BLaER1 treated with 17β-estradiol and CSF1 and Interleukin-3, amounts not matched to agents 10 nM and 100 nM (cell line): ENCODE data around the gene AGR2.

Source experiments
- H3K27ac ChIP-seq, 11 experiments: shearing (Covaris generic); formaldehyde crosslinking; 2 replicates each; pipeline ENCODE4 v1.8.1; 2022
- H3K27me3 ChIP-seq, 11 experiments: shearing (Covaris generic); formaldehyde crosslinking; 2 replicates each; pipeline ENCODE4 v1.8.1; 2022
- H3K36me3 ChIP-seq, 11 experiments: shearing (Covaris generic); formaldehyde crosslinking; 2 replicates each; pipeline ENCODE4 v1.8.1; 2022
- H3K4me1 ChIP-seq, 10 experiments: shearing (Covaris generic); formaldehyde crosslinking; 2 replicates each; pipeline ENCODE4 v1.8.1; 2022
- H3K4me2 ChIP-seq, 11 experiments: shearing (Covaris generic); formaldehyde crosslinking; 2 replicates each; pipeline ENCODE4 v1.8.1; 2022
- H3K4me3 ChIP-seq, 10 experiments: shearing (Covaris generic); formaldehyde crosslinking; 2 replicates each; pipeline ENCODE4 v1.8.1; 2022
- H3K9ac ChIP-seq, 11 experiments: shearing (Covaris generic); formaldehyde crosslinking; 2 replicates each; pipeline ENCODE4 v1.8.1; 2022
- H3K9me3 ChIP-seq, 11 experiments: shearing (Covaris generic); formaldehyde crosslinking; replicated peaks in 1 of 11; 2 replicates each; pipeline ENCODE4 v1.8.1; 2022
- H4K20me1 ChIP-seq, 11 experiments: shearing (Covaris generic); formaldehyde crosslinking; 2 replicates each; pipeline ENCODE4 v1.8.1; 2022
- Cebpa-rat ChIP-seq, 11 experiments: shearing (Covaris generic); IDR thresholded peaks; 2 replicates each; pipeline ENCODE4 v1.8.1; 2022

AGR2 gene

DNA sequence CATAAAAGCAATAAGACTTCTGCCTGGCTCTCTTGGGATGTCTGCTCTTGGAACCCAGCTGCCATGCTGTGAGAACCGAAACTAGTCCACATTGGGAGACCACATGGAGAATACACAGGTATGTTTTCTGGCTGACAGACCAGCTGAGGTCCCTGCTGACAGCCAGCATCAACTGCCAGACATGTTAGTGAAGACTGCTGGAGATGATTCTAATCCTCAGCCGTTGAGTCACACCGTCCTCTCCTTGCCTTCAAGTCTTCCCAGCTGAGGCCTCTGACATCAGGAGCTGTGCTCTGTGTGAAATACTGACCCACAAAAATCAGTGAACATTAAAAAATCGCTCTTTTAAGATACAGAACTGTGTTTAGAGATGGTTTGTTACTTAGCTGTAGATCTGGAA, 36.9 kb upstream of the AGR2 start:
- Histone ChIP-seq H3K27ac (no peak overlapping the region), H3K4me3 (no peak overlapping the region), H3K4me2 (no peak overlapping the region), H4K20me1 (no peaks in the 10 kb centered on the region), H3K9me3 (no peaks in the 10 kb centered on the region), H3K9ac (no peak overlapping the region), H3K27me3 (no peaks in the 10 kb centered on the region), H3K36me3 (no peaks in the 10 kb centered on the region), H3K4me1 (no peaks in the 10 kb centered on the region; a peak in 1 of 20 replicates)
- TF ChIP-seq Cebpa-rat (IDR thresholded peaks at IDR 0.05), result no peak

GRCh38 chr7:16840094-16840493, 35.3 kb upstream of the AGR2 start:
- Histone ChIP-seq H3K4me2 (no peak overlapping the region), H3K36me3 (no peaks in the 10 kb centered on the region), H3K27ac (no peak overlapping the region), H3K4me3 (no peak overlapping the region), H3K27me3 (no peaks in the 10 kb centered on the region), H3K9ac (no peak overlapping the region), H3K9me3 (no peaks in the 10 kb centered on the region), H4K20me1 (no peaks in the 10 kb centered on the region), H3K4me1 (no peaks in the 10 kb centered on the region; a peak in 1 of 20 replicates)
- no peak for TF ChIP-seq Cebpa-rat (IDR thresholded peaks at IDR 0.05)

DNA sequence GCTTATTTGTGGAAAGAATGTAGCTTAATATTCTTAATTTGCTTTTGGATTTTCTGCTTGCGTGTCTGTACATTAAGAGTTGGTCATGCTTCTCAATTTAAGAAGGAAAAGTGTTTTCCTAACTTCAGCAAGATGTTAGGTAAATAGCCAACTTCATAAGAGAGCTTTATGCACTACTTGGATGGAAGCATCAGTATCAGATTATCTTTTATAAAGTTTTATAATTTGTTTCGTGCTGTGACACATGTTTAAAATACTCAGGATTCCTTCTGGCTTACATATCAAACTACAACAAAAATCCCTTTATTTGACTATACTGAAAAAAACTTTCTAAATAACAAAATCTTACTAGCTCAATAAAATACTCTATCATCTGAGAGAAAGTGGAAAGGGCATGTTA, 34.8 kb upstream of the AGR2 start:
- Histone ChIP-seq H3K4me1 (no peaks in the 10 kb centered on the region; a peak in 1 of 20 replicates), H4K20me1 (no peaks in the 10 kb centered on the region), H3K4me3 (no peak overlapping the region), H3K9me3 (no peaks in the 10 kb centered on the region), H3K27ac (no peak overlapping the region), H3K27me3 (no peaks in the 10 kb centered on the region), H3K4me2 (no peak overlapping the region), H3K9ac (no peak overlapping the region), H3K36me3 (no peaks in the 10 kb centered on the region)
- no peak for TF ChIP-seq Cebpa-rat (IDR thresholded peaks at IDR 0.05)

DNA sequence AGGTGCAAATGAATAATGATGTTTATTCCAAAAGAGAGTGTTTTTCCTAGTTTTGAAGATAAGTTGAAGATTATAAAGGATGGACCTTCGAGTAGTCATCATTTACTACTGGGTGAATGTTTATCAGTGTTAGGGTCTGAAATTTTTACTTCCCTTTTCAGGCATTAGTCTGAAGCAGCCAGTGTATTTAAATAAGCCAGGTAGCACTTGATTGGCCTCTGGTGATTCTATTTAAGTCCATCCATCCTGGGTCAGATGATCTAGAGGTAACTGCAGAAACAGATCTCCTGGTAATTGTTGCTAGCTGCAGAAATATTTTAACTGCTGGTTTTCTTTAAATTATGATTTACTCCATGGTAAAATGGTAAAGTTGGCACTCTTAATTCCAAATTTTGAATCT, 34.1 kb upstream of the AGR2 start:
- Histone ChIP-seq H4K20me1 (no peaks in the 10 kb centered on the region), H3K36me3 (no peaks in the 10 kb centered on the region), H3K4me1 (no peaks in the 10 kb centered on the region; a peak in 1 of 20 replicates), H3K4me3 (no peak overlapping the region), H3K9me3 (no peaks in the 10 kb centered on the region), H3K27ac (no peak overlapping the region), H3K4me2 (no peak overlapping the region), H3K9ac (no peak overlapping the region), H3K27me3 (no peaks in the 10 kb centered on the region)
- TF ChIP-seq Cebpa-rat (IDR thresholded peaks at IDR 0.05), result no peak

DNA sequence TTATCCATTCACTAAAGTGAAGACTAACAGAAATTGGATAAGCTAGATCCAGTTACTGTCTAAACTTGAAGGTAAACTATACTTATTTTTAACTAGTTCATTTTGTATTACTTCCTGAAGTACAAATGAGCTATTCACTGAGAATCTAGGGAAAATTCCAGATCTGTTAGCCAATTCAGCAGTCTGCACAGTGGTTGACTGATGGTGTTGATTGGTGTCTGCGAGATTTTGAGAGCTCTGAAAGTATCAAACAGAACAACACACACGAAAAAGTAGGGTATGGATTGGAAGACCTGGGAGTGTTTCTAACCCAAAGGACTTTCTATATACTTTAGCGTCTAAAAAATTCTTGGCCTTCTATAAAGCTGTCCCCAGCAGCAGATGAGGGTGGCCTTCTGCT, 33.6 kb upstream of the AGR2 start:
- H3K36me3 ChIP-seq, result no peaks in the 10 kb centered on the region
- no peak overlapping the region for H3K27ac ChIP-seq
- H3K9me3 ChIP-seq, result no peaks in the 10 kb centered on the region
- no peak for TF ChIP-seq Cebpa-rat (IDR thresholded peaks at IDR 0.05)
- no peaks in the 10 kb centered on the region for H4K20me1 ChIP-seq
- H3K4me3 ChIP-seq, result no peak overlapping the region
- H3K4me1 ChIP-seq, result no peaks in the 10 kb centered on the region
- H3K4me2 ChIP-seq, result no peak overlapping the region
- H3K27me3 ChIP-seq, result no peaks in the 10 kb centered on the region
- H3K9ac ChIP-seq, result no peak overlapping the region

DNA sequence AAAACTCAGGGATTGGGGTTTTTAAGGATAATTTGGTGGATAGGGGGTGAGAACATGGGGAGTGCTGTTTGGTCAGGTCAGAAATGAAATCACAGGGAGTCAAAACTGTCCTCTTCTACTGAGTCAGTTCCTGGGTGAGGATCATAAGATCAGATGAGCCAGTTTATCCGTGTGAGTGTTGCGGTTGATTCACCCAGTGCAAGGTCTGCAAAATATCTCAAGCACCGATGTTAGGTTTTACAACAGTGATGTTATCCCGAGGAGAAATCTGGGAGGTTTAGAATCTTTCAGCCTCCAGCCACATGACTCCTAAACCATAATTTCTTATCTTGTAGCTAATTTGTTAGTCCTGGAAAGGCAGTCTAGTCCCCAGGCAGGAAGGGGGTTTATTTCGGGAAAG, 31.7 kb upstream of the AGR2 start:
- no peaks in the 10 kb centered on the region for H4K20me1 ChIP-seq
- H3K4me3 ChIP-seq, result no peak overlapping the region
- H3K9me3 ChIP-seq, result no peaks in the 10 kb centered on the region
- H3K9ac ChIP-seq, result no peak overlapping the region
- H3K36me3 ChIP-seq, result no peaks in the 10 kb centered on the region
- H3K27me3 ChIP-seq, result no peaks in the 10 kb centered on the region
- H3K4me2 ChIP-seq, result no peak overlapping the region
- no peak overlapping the region for H3K27ac ChIP-seq
- no peak for TF ChIP-seq Cebpa-rat (IDR thresholded peaks at IDR 0.05)
- H3K4me1 ChIP-seq, result no peaks in the 10 kb centered on the region

DNA sequence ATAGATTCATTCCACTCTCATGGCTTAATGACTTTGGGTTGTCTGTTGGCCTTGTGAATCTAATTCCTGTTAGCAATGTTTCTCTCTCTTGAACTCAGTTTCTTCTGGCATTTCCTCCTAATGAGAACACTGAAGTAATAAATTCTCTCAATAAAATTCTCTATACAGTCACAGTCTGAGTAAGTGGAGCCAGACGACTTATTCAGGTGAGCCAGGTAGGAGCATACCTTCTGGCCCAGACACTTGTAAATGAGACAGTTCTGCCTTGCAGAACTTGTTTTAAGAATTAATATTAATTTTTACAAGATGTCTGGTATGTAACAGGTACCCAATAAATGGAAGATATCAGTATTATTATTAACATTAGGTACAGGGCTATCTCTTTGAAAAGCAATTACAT, 28.6 kb upstream of the AGR2 start:
- no peak overlapping the region for H3K4me3 ChIP-seq
- H3K36me3 ChIP-seq, result no peaks in the 10 kb centered on the region
- H3K9me3 ChIP-seq, result peaks cover 0 to 9% (median 0%) of the 10 kb centered on the region in 11 experiments; a peak in 3 of 22 replicates
- no peak overlapping the region for H3K9ac ChIP-seq
- TF ChIP-seq Cebpa-rat (IDR thresholded peaks at IDR 0.05), result no peak
- no peaks in the 10 kb centered on the region for H3K4me1 ChIP-seq
- no peaks in the 10 kb centered on the region for H4K20me1 ChIP-seq
- H3K27me3 ChIP-seq, result no peaks in the 10 kb centered on the region
- no peak overlapping the region for H3K27ac ChIP-seq
- H3K4me2 ChIP-seq, result no peak overlapping the region

DNA sequence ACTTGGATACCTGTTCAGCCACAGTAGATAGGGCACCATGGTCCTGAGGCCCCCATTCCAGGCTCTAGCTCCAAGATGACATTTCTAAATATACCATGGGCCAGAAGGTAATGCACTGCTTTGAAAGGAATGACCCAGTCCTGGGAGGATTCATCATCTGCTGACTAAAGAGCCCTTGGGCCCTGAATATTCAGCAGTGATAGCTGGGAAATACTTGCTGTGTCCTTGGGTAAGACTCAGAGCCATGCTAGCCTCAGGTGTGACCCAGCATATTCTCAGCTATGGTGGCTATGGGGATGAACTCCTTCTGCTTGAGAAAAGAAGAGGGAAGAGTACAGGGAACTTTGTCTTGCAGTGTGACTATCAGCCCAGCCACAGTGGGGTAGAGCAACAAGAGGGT, 21.3 kb upstream of the AGR2 start:
- TF ChIP-seq Cebpa-rat (IDR thresholded peaks at IDR 0.05), result no peak
- no peak overlapping the region for H3K4me2 ChIP-seq
- H4K20me1 ChIP-seq, result no peaks in the 10 kb centered on the region
- no peak overlapping the region for H3K4me3 ChIP-seq
- no peak overlapping the region for H3K27ac ChIP-seq
- H3K9ac ChIP-seq, result no peak overlapping the region
- no peaks in the 10 kb centered on the region for H3K4me1 ChIP-seq
- peaks cover 0 to 9% (median 0%) of the 10 kb centered on the region in 11 experiments; a peak in 3 of 22 replicates for H3K9me3 ChIP-seq
- H3K27me3 ChIP-seq, result no peaks in the 10 kb centered on the region
- no peaks in the 10 kb centered on the region for H3K36me3 ChIP-seq

DNA sequence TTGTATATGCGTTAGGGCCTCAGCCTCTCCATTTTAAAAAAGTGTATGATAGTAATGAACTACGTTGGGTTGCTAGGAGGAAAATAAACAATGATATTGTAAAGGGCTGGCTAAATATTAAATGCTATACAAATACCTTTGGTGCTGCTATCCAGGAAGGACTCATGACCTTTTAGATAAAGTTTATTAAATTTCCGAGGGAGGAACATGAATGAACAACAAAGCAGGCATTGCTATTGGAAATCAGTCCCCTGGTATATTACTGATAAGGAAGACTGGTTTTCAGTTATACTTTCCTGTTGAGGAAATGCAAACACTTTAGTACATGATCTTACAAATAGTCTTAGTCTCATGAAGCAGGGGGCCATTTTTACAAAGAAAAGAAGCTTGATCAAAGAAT, 17.2 kb upstream of the AGR2 start:
- peaks cover 0 to 13% (median under 1%) of the 10 kb centered on the region in 10 experiments; a peak in 7 of 20 replicates for H3K4me1 ChIP-seq
- no peak overlapping the region for H3K27ac ChIP-seq
- no peak for TF ChIP-seq Cebpa-rat (IDR thresholded peaks at IDR 0.05)

DNA sequence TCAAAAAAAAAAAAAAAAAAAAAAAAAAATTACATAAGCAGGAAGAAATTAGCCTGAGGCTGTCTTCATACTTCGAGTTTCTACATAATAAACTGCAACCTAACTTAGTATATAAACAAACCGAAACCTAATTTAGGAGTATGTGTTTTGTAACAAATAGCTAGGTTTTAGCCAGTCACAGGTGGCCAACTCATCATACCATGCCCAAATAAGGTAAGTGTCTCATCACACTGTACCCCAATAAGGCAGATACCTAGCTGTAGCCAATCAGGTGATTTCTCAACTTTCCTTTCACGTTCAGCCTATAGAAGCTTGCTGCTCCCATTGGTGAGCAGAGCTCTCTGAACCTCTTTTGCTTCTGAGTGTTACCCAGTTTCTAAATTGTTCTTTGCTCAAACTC, 13.9 kb upstream of the AGR2 start:
- TF ChIP-seq Cebpa-rat (IDR thresholded peaks at IDR 0.05), result no peak

More for the DNA sequence above, 17.2 kb upstream of the AGR2 start:
- Histone ChIP-seq H3K36me3 (no peaks in the 10 kb centered on the region), H3K4me3 (no peak overlapping the region), H3K4me2 (no peak overlapping the region), H4K20me1 (no peaks in the 10 kb centered on the region), H3K9me3 (0 out of 22 replicates have a peak, but pooled peaks cover 0 to 8% (median 0%) of the 10 kb centered on the region in 11 experiments), H3K27me3 (no peaks in the 10 kb centered on the region), H3K9ac (no peak overlapping the region)

More for the DNA sequence above, 13.9 kb upstream of the AGR2 start:
- Histone ChIP-seq H3K4me2 (no peak overlapping the region), H3K4me1 (peaks cover 4 to 26% (median 7%) of the 10 kb centered on the region in 10 experiments; a peak in 13 of 20 replicates), H3K4me3 (no peak overlapping the region), H4K20me1 (no peaks in the 10 kb centered on the region), H3K9me3 (0 out of 22 replicates have a peak, but pooled peaks cover 0 to 8% (median 0%) of the 10 kb centered on the region in 11 experiments), H3K36me3 (no peaks in the 10 kb centered on the region), H3K9ac (no peak overlapping the region), H3K27ac (no peak overlapping the region), H3K27me3 (no peaks in the 10 kb centered on the region)
